K562 (cell line): ENCODE results near the gene HES3.

Experiments
- AFF4 ChIP-seq: sonication (generic); formaldehyde crosslinking; IDR thresholded peaks from 2 replicates; pipeline ENCODE4 v1.8.0; 2023; ENCODE audit warnings: mild to moderate bottlenecking, missing genetic modification reagents
- CGGBP1 ChIP-seq: fragments of 250-450 bp; sonication (Bioruptor Pico); IDR thresholded peaks from 2 replicates; pipeline ENCODE4 v1.9.0; 2021; ENCODE audit warnings: mild to moderate bottlenecking
- CTCF ChIP-seq, 3 experiments: IDR thresholded peaks in 2 of 3; conservative IDR thresholded peaks in 1 of 3; 2 replicates each; pipeline ENCODE4 v1.5.1; 2011 to 2012; ENCODE audit warnings: low read length in 3 of 3, mild to moderate bottlenecking in 3 of 3, control low read depth in 2 of 3, improper control_type of control experiment in 1 of 3, inconsistent platforms in 1 of 3, low read depth in 1 of 3, mixed read lengths in 1 of 3, moderate library complexity in 1 of 3; ENCODE audit not compliant: insufficient read depth in 2 of 3
- EGR1 ChIP-seq: fragments of 450-650 bp; conservative IDR thresholded peaks from 2 replicates; pipeline ENCODE4 v1.6.1; 2017; ENCODE audit warnings: mild to moderate bottlenecking
- EP300 ChIP-seq: IDR thresholded peaks from 2 replicates; pipeline ENCODE4 v1.6.1; 2012; ENCODE audit warnings: low read length, improper control_type of control experiment
- EZH2 ChIP-seq: IDR thresholded peaks from 2 replicates; pipeline ENCODE4 v1.6.1; 2012; ENCODE audit warnings: low read depth, mild to moderate bottlenecking, inconsistent platforms, low read length, borderline replicate concordance
- HDAC6 ChIP-seq: IDR thresholded peaks from 2 replicates; pipeline ENCODE4 v1.6.1; 2012; ENCODE audit warnings: low read depth, mild to moderate bottlenecking, control low read depth, inconsistent platforms, low read length, moderate library complexity
- HMGXB4 ChIP-seq: sonication (generic); formaldehyde crosslinking; IDR thresholded peaks from 2 replicates; pipeline ENCODE4 v1.8.1; 2023; ENCODE audit warnings: mild to moderate bottlenecking, missing genetic modification reagents
- ID3 ChIP-seq, 2 experiments: fragments of 250-450 bp in 1 of 2; fragments of 450-650 bp in 1 of 2; sonication (Bioruptor Pico) in 1 of 2; IDR thresholded peaks; 2 replicates each; pipeline versions ENCODE4 v1.6.1 to v1.8.0; 2016 to 2021; ENCODE audit warnings: mild to moderate bottlenecking in 2 of 2, moderate library complexity in 2 of 2, missing compliant biosample characterization in 1 of 2, missing genetic modification characterization in 1 of 2
- PREB ChIP-seq: sonication (generic); formaldehyde crosslinking; IDR thresholded peaks from 2 replicates; pipeline ENCODE4 v1.8.1; 2023; ENCODE audit warnings: mild to moderate bottlenecking, missing genetic modification reagents
- RAD21 ChIP-seq, 2 experiments: fragments of 250-450 bp in 1 of 2; fragments of 450-650 bp in 1 of 2; sonication (Bioruptor Pico) in 1 of 2; formaldehyde crosslinking in 1 of 2; IDR thresholded peaks in 1 of 2; conservative IDR thresholded peaks in 1 of 2; 2 replicates each; pipeline versions ENCODE4 v1.4.0 to v1.8.0; 2020 to 2022; ENCODE audit warnings: mild to moderate bottlenecking in 2 of 2, moderate library complexity in 1 of 2
- TCF7 ChIP-seq: sonication (generic); IDR thresholded peaks from 2 replicates; pipeline ENCODE4 v1.6.1; 2016; ENCODE audit warnings: antibody characterized with exemption, borderline replicate concordance
- UBTF ChIP-seq, 2 experiments: IDR thresholded peaks; 2 replicates each; pipeline ENCODE4 v1.6.1; 2012; ENCODE audit warnings: improper control_type of control experiment in 2 of 2, low read depth in 2 of 2, low read length in 2 of 2, borderline replicate concordance in 1 of 2
- ZNF431 ChIP-seq: sonication (generic); formaldehyde crosslinking; IDR thresholded peaks from 2 replicates; pipeline ENCODE4 v1.8.0; 2022; ENCODE audit warnings: mild to moderate bottlenecking, missing genetic modification reagents

- no peak for TF ChIP-seq RAD21 (CRISPR knock-in tag; conservative IDR thresholded peaks at IDR 0.05 in 1 of 2, IDR thresholded peaks at IDR 0.05 in 1 of 2)
- no peak for TF ChIP-seq UBTF (IDR thresholded peaks at IDR 0.05; ENCODE audit: borderline replicate concordance in 1 of 2, low read depth in 2 of 2, low read length in 2 of 2)
- TF ChIP-seq HDAC6, result no peak
- no peak for TF ChIP-seq EZH2
- no peak for TF ChIP-seq ZNF431 (CRISPR knock-in tag)
- TF ChIP-seq CTCF (IDR thresholded peaks at IDR 0.05 in 2 of 3, conservative IDR thresholded peaks at IDR 0.05 in 1 of 3; ENCODE audit: insufficient read depth in 2 of 3, low read depth in 1 of 3, low read length in 3 of 3), result no peak
- TF ChIP-seq TCF7, result no peak
- TF ChIP-seq ID3 (CRISPR knock-in tag; IDR thresholded peaks at IDR 0.05), result no peak
- TF ChIP-seq ID3 (tag; IDR thresholded peaks at IDR 0.05), result no peak
- no peak for TF ChIP-seq EGR1
- no peak for TF ChIP-seq PREB (CRISPR knock-in tag)
- no peak for TF ChIP-seq HMGXB4
- no peak for TF ChIP-seq EP300
- TF ChIP-seq CGGBP1 (CRISPR knock-in tag), result no peak
- TF ChIP-seq AFF4 (CRISPR knock-in tag), result no peak
These were observed 20.4 kb upstream of the HES3 start for GRCh38 chr1:6223617-6224016.
